ENCODE data around the gene MMP15. TPM values are rescaled to one million over a fixed set of nuclear protein-coding genes. Genes with fewer than 3 reads are reported as not detected.
A peak's percentile ranks its signal among the peaks of the same experiment; 100 is the strongest.

The MMP15 gene
- total RNA-seq, 2 experiments from 2014 or later, result 0.25 to 0.63 TPM

GRCh38 chr16:58022601-58023371 is 2.8 kb upstream of the MMP15 start:
- H3K36me3 Mint-ChIP-seq (ENCODE audit: low read depth), result no peaks in the 10 kb centered on the region
- peaks cover 12% of the 10 kb centered on the region for H3K4me1 Mint-ChIP-seq (ENCODE audit: low read depth)
- no peaks in the 10 kb centered on the region for H3K9me3 Mint-ChIP-seq
- POLR2A ChIA-PET, result interaction anchor here (1.2 kb wide), 1 partner anchor 11 kb away, joined by 6 read pairs; no protein-coding TSS in a partner anchor
- no peak overlapping the region for H3K4me3 Mint-ChIP-seq
- H3K27me3 Mint-ChIP-seq, result peaks cover 5% of the 10 kb centered on the region
- CTCF ChIA-PET, result interaction anchor here (0.9 to 3.2 kb wide), 9 partner anchors 8 to 284 kb away, joined by 3 to 16 read pairs (median 3); partner anchors contain the start of gene CFAP20
- ATAC-seq (no peak), DNase-seq (no peak)
- intact Hi-C loops (cut with micrococcal nuclease), result loop anchor here (5.0 to 10.0 kb wide), 2 partner anchors 105 to 282 kb away; partner anchors contain the start of gene CFAP20
- no peak overlapping the region for H3K27ac Mint-ChIP-seq
- no peak for TF ChIP-seq CTCF (IDR thresholded peaks at IDR 0.05)

DNA sequence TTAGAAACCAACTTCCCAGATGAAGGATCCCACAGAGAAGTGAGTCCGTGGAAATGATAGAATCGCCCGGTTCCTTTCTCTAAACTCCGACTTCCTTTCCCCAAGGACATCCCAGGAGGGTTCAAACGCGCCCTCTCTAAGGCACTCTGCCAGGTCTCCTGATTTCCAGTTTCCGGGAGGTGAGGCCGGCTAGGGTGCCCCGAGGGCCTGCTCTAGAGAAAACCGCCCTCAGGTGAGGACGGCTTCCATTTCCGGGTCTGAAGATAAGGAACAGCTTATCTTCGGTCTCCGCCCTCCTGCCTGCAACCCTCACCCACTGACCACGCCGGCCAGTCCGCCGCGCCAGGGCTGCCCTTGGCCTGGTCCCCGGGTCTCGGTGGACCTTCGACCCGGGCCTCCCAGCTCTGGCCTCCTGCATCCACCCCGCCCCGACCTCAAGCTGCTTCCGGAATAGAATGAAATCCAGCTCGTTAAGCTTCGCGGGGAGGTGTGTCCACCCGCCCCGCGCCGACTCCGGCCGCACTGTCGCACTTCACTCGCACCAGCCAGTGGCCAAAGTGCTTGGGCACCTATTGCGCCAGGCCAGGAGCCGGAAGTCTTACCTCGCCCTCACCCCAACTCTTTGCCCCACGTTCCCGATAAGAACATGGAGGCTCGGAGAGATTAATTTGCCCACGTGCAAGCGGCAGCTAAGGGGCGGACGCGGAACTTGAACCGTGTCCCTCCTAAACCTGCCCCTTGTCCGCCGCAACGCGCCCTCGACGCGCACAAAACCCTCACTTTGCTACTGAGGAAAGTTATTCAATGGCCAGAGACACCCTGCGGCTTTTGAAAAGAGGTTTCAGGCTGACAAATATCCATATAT is 836 bp upstream of the MMP15 start:
- H3K9me3 Mint-ChIP-seq, result no peaks in the 10 kb centered on the region

DNA sequence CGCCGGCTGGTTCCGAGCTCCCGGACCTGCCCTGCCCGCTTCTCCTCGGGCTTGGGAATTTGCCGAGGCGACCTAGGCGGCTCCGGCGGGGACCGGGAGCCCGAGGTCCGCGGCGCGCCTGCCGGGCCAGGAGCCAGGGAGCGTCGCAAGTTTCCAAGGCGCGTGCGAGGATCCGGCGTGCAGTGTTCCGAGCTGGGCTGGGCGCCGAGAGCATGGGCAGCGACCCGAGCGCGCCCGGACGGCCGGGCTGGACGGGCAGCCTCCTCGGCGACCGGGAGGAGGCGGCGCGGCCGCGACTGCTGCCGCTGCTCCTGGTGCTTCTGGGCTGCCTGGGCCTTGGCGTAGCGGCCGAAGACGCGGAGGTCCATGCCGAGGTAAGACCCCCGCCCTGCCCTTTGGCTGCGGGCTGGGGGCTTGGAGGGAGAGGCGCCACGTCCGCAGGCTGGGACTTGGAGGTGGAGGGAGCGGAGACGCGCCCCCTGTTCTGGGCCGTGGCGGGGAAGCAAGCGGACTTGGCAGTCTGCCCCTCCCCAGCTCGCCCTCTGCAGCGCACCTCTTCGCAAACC is 668 bp downstream of the MMP15 start:
- POLR2A ChIA-PET, result interaction anchor here (0.9 kb wide), 1 partner anchor 102 kb away, joined by 3 read pairs; no protein-coding TSS in a partner anchor
- peaks cover 5% of the 10 kb centered on the region for H3K27me3 Mint-ChIP-seq
- no peaks in the 10 kb centered on the region for H3K36me3 Mint-ChIP-seq (ENCODE audit: low read depth)
- H3K27ac Mint-ChIP-seq, result no peak overlapping the region
- H3K4me1 Mint-ChIP-seq (ENCODE audit: low read depth), result peaks cover 7% of the 10 kb centered on the region
- intact Hi-C loops (cut with micrococcal nuclease), result loop anchor here (10.0 kb wide), 1 partner anchor 279 kb away; no protein-coding TSS in a partner anchor
- ATAC-seq (no peak), DNase-seq (no peak)
- no peak for TF ChIP-seq CTCF (IDR thresholded peaks at IDR 0.05)
- CTCF ChIA-PET, result interaction anchor here (1.2 to 3.2 kb wide), 3 partner anchors 72 to 103 kb away, joined by 3 to 16 read pairs (median 11); partner anchors contain the start of gene CFAP20
- peak overlapping the region; percentile 50 for H3K4me3 Mint-ChIP-seq
- H3K9me3 Mint-ChIP-seq, result no peaks in the 10 kb centered on the region

More for the DNA sequence above, 836 bp upstream of the MMP15 start:
- peak; percentile 17 for ATAC-seq
- Mint-ChIP-seq H3K4me3 (peak overlapping the region; percentile 75), H3K36me3 (ENCODE audit: low read depth) (no peaks in the 10 kb centered on the region), H3K27me3 (peaks cover 5% of the 10 kb centered on the region), H3K27ac (peak overlapping the region; percentile 72), H3K4me1 (ENCODE audit: low read depth) (peaks cover 12% of the 10 kb centered on the region)
- CTCF ChIA-PET, result interaction anchor here (0.8 to 3.2 kb wide), 6 partner anchors 9 to 282 kb away, joined by 3 to 16 read pairs (median 5); partner anchors contain the start of gene CFAP20
- DNase-seq, result peak; percentile 47
- intact Hi-C loops (cut with micrococcal nuclease), result loop anchor here (5.0 to 10.0 kb wide), 2 partner anchors 103 to 280 kb away; partner anchors contain the start of gene CFAP20
- TF ChIP-seq CTCF (IDR thresholded peaks at IDR 0.05), result no peak
- POLR2A ChIA-PET, result interaction anchor here (1.3 kb wide), 1 partner anchor 106 kb away, joined by 3 read pairs; no protein-coding TSS in a partner anchor

DNA sequence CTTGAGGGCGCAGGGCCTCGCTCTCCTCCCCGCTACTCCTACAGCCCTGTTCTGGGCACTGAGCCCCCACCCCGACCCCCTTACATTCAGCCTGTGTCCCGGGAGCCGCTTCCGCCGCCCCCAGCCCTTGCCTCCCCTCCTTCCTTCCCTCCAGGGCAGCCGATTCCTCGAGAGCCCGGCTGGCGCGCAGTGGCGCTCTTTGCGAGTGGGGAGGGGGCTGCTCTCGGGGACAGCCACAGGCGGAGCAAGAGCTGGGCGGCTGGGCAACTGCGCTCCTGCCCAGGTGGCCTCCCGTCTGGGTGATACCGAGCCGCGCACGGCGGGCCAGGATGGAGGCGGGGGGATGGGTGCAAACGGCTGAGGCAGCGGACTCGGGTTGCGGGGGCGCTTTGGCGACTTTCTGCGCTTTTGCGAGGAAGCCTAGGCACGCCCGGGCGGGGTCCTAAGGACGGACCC is 1.2 kb downstream of the MMP15 start:
- Mint-ChIP-seq H3K9me3 (no peaks in the 10 kb centered on the region), H3K36me3 (ENCODE audit: low read depth) (no peaks in the 10 kb centered on the region), H3K27me3 (peaks cover 5% of the 10 kb centered on the region), H3K4me3 (peak overlapping the region; percentile 50), H3K27ac (no peak overlapping the region), H3K4me1 (ENCODE audit: low read depth) (peaks cover 7% of the 10 kb centered on the region)
- TF ChIP-seq CTCF (IDR thresholded peaks at IDR 0.05), result no peak
- intact Hi-C loops (cut with micrococcal nuclease), result loop anchor here (10.0 kb wide), 1 partner anchor 278 kb away; no protein-coding TSS in a partner anchor
- no peak for ATAC-seq
- no peak for DNase-seq
- ChIA-PET CTCF (interaction anchor here (2.4 kb wide), 1 partner anchor 100 kb away, joined by 11 read pairs; no protein-coding TSS in a partner anchor), POLR2A (interaction anchor here (0.9 kb wide), 1 partner anchor 101 kb away, joined by 3 read pairs; no protein-coding TSS in a partner anchor)
